ENCODE measurements around the gene DARS2. TPM values are rescaled to one million over a fixed set of nuclear protein-coding genes. Genes with fewer than 3 reads are reported as not detected.
"Not testable (repeated sequence)": the region's sequence is repeated elsewhere in the genome, so short reads cannot be mapped to it uniquely, and the experiment has no call there.

The DARS2 gene
- 53.6 and 54.3 TPM in 2 replicates for polyA plus RNA-seq (2014; cell fraction: cytosol; rRNA removed)
- 37.8 and 50.1 TPM in 2 replicates for polyA plus RNA-seq (2014; cell fraction: nucleus; rRNA removed)

- peak; percentile 97 for DNase-seq (ENCODE audit: low spot score)
Observed at GRCh38 chr1:173824315-173825081, at the start of gene DARS2, which contains the start of gene CENPL. Gene DARS2 (plus strand): TSS chr1:173824673. CDS start chr1:173825230, 557 bp downstream. Gene CENPL (minus strand): TSS chr1:173824883. CDS start chr1:173811299, 13,584 bp downstream.

- no peak for DNase-seq (ENCODE audit: low spot score)
Observed at GRCh38 chr1:173775578-173776226, 48.8 kb upstream of the DARS2 start.

GRCh38 chr1:173779936-173780335 is 44.5 kb upstream of the DARS2 start:
- DNase-seq (ENCODE audit: low spot score) = no peak

GRCh38 chr1:173784997-173785396 is 39.5 kb upstream of the DARS2 start:
- DNase-seq (ENCODE audit: low spot score) = no peak

GRCh38 chr1:173789841-173790240 is 34.6 kb upstream of the DARS2 start:
- DNase-seq (ENCODE audit: low spot score) = no peak

- no peak for DNase-seq (ENCODE audit: low spot score)
Observed at GRCh38 chr1:173798078-173798477, 26.4 kb upstream of the DARS2 start.

- DNase-seq (ENCODE audit: low spot score) = not testable (repeated sequence)
Observed at GRCh38 chr1:173799995-173800394, 24.5 kb upstream of the DARS2 start.

- no peak for DNase-seq (ENCODE audit: low spot score)
Observed at GRCh38 chr1:173802961-173803360, 21.5 kb upstream of the DARS2 start.

GRCh38 chr1:173813654-173814053 is 10.8 kb upstream of the DARS2 start:
- DNase-seq (ENCODE audit: low spot score) = not testable (repeated sequence)

- no peak for DNase-seq (ENCODE audit: low spot score)
Observed at GRCh38 chr1:173818459-173818858, 6.0 kb upstream of the DARS2 start.

- DNase-seq (ENCODE audit: low spot score) = no peak
Observed at GRCh38 chr1:173821680-173822079, 2.8 kb upstream of the DARS2 start.

GRCh38 chr1:173823781-173824314 is 625 bp upstream of the DARS2 start:
- no peak for DNase-seq (ENCODE audit: low spot score)

GRCh38 chr1:173827611-173828010 is 3.1 kb downstream of the DARS2 start:
- no peak for DNase-seq (ENCODE audit: low spot score)

GRCh38 chr1:173832748-173833147 is 8.3 kb downstream of the DARS2 start:
- no peak for DNase-seq (ENCODE audit: low spot score)

- DNase-seq (ENCODE audit: low spot score) = no peak
Observed at GRCh38 chr1:173852105-173852504, 27.6 kb downstream of the DARS2 start.

GRCh38 chr1:173853074-173853473 is 28.6 kb downstream of the DARS2 start:
- DNase-seq (ENCODE audit: low spot score) = no peak

GRCh38 chr1:173856014-173856413 is 31.5 kb downstream of the DARS2 start:
- no peak for DNase-seq (ENCODE audit: low spot score)

GRCh38 chr1:173856903-173857302 is 32.4 kb downstream of the DARS2 start:
- DNase-seq (ENCODE audit: low spot score) = no peak

- no peak for DNase-seq (ENCODE audit: low spot score)
Observed at GRCh38 chr1:173857363-173857917, 33.0 kb downstream of the DARS2 start.

GRCh38 chr1:173859547-173859946 is 35.1 kb downstream of the DARS2 start:
- DNase-seq (ENCODE audit: low spot score) = not testable (repeated sequence)

GRCh38 chr1:173860065-173860464 is 35.6 kb downstream of the DARS2 start:
- DNase-seq (ENCODE audit: low spot score) = no peak

- no peak for DNase-seq (ENCODE audit: low spot score)
Observed at GRCh38 chr1:173861731-173862145, 37.3 kb downstream of the DARS2 start.

Measured in SK-N-DZ (cell line).